Measurements from ENCODE around the gene CREBL2.
"Not testable (repeated sequence)": the region's sequence is repeated elsewhere in the genome, so short reads cannot be mapped to it uniquely, and the experiment has no call there.

The CREBL2 gene

GRCh38 chr12:12641650-12642049 lies 30.0 kb downstream of the CREBL2 start:
- DNase-seq: no peak

- no peak for DNase-seq
Measured at GRCh38 chr12:12642916-12643315, 31.2 kb downstream of the CREBL2 start.

- DNase-seq: peak; percentile 31
Measured at GRCh38 chr12:12645485-12645884, 33.8 kb downstream of the CREBL2 start.

GRCh38 chr12:12645968-12646367 lies 34.3 kb downstream of the CREBL2 start:
- peak; percentile 92 for DNase-seq

GRCh38 chr12:12646483-12647072 lies 34.9 kb downstream of the CREBL2 start:
- no peak for DNase-seq

GRCh38 chr12:12648284-12648683 lies 36.6 kb downstream of the CREBL2 start:
- no peak for DNase-seq

GRCh38 chr12:12648951-12649650 lies 37.4 kb downstream of the CREBL2 start:
- no peak for DNase-seq

GRCh38 chr12:12651752-12652151 lies 40.1 kb downstream of the CREBL2 start:
- no peak for DNase-seq

- not testable (repeated sequence) for DNase-seq
Measured at GRCh38 chr12:12652704-12653103, 41.0 kb downstream of the CREBL2 start.

- no peak for DNase-seq
Measured at GRCh38 chr12:12653922-12654321, 42.2 kb downstream of the CREBL2 start.

GRCh38 chr12:12654691-12655460 lies 43.2 kb downstream of the CREBL2 start:
- DNase-seq: no peak

GRCh38 chr12:12660201-12660600 lies 48.5 kb downstream of the CREBL2 start:
- no peak for DNase-seq

GRCh38 chr12:12661086-12661856 lies 49.6 kb downstream of the CREBL2 start:
- peak; percentile 69 for DNase-seq

- no peak for DNase-seq
Measured at GRCh38 chr12:12663644-12664294, 52.1 kb downstream of the CREBL2 start.

- no peak for DNase-seq
Measured at GRCh38 chr12:12665194-12665593, 53.5 kb downstream of the CREBL2 start.

GRCh38 chr12:12668005-12668404 lies 56.3 kb downstream of the CREBL2 start:
- DNase-seq: no peak

- no peak for DNase-seq
Measured at GRCh38 chr12:12669020-12669419, 57.3 kb downstream of the CREBL2 start.

GRCh38 chr12:12671850-12672660 lies 60.4 kb downstream of the CREBL2 start:
- DNase-seq: peak; percentile 43

GRCh38 chr12:12673296-12673695 lies 61.6 kb downstream of the CREBL2 start:
- DNase-seq: no peak

GRCh38 chr12:12676605-12677004 lies 64.9 kb downstream of the CREBL2 start:
- DNase-seq: no peak

GRCh38 chr12:12681061-12681765 lies 69.5 kb downstream of the CREBL2 start:
- no peak for DNase-seq

All from HCEC 1CT (cell line).